ENCODE results near the gene IL12RB2. TPM values are rescaled to one million over a fixed set of nuclear protein-coding genes. Genes with fewer than 3 reads are reported as not detected.

The IL12RB2 gene
- total RNA-seq, 1 donor from 2014 or later = not detected

GRCh38 chr1:67299296-67299695 is 8.4 kb upstream of the IL12RB2 start:
- H3K4me1 Mint-ChIP-seq (ENCODE audit: unreplicated experiment) = no peaks in the 10 kb centered on the region
- TF ChIP-seq CTCF (IDR thresholded peaks at IDR 0.05) = no peak
- H3K36me3 Mint-ChIP-seq (ENCODE audit: unreplicated experiment) = no peaks in the 10 kb centered on the region
- H3K27me3 Mint-ChIP-seq (ENCODE audit: unreplicated experiment) = peaks cover 64% of the 10 kb centered on the region
- H3K9me3 Mint-ChIP-seq (ENCODE audit: unreplicated experiment) = no peaks in the 10 kb centered on the region
- DNase-seq (ENCODE audit: extremely low spot score, unreplicated experiment) = no peak
- no peak overlapping the region for H3K27ac Mint-ChIP-seq (ENCODE audit: unreplicated experiment)
- no peak overlapping the region for H3K4me3 Mint-ChIP-seq (ENCODE audit: unreplicated experiment)

- no peak for TF ChIP-seq CTCF (IDR thresholded peaks at IDR 0.05)
- Mint-ChIP-seq H3K36me3 (ENCODE audit: unreplicated experiment) (no peaks in the 10 kb centered on the region), H3K27ac (ENCODE audit: unreplicated experiment) (no peak overlapping the region), H3K4me3 (ENCODE audit: unreplicated experiment) (no peak overlapping the region), H3K27me3 (ENCODE audit: unreplicated experiment) (peaks cover 73% of the 10 kb centered on the region), H3K9me3 (ENCODE audit: unreplicated experiment) (no peaks in the 10 kb centered on the region), H3K4me1 (ENCODE audit: unreplicated experiment) (no peaks in the 10 kb centered on the region)
- no peak for DNase-seq (ENCODE audit: extremely low spot score, unreplicated experiment)
Observed at GRCh38 chr1:67300561-67300960, 7.1 kb upstream of the IL12RB2 start.

GRCh38 chr1:67304023-67304422 is 3.6 kb upstream of the IL12RB2 start:
- Mint-ChIP-seq H3K27ac (ENCODE audit: unreplicated experiment) (no peak overlapping the region), H3K27me3 (ENCODE audit: unreplicated experiment) (peaks cover 70% of the 10 kb centered on the region)

GRCh38 chr1:67306547-67306946 is 1.1 kb upstream of the IL12RB2 start:
- no peak for DNase-seq (ENCODE audit: extremely low spot score, unreplicated experiment)
- no peak overlapping the region for H3K27ac Mint-ChIP-seq (ENCODE audit: unreplicated experiment)
- no peaks in the 10 kb centered on the region for H3K36me3 Mint-ChIP-seq (ENCODE audit: unreplicated experiment)
- H3K4me3 Mint-ChIP-seq (ENCODE audit: unreplicated experiment) = no peak overlapping the region
- H3K27me3 Mint-ChIP-seq (ENCODE audit: unreplicated experiment) = peaks cover 70% of the 10 kb centered on the region
- H3K9me3 Mint-ChIP-seq (ENCODE audit: unreplicated experiment) = no peaks in the 10 kb centered on the region
- peaks cover 7% of the 10 kb centered on the region for H3K4me1 Mint-ChIP-seq (ENCODE audit: unreplicated experiment)
- TF ChIP-seq CTCF (IDR thresholded peaks at IDR 0.05) = no peak

More at GRCh38 chr1:67304023-67304422, 3.6 kb upstream of the IL12RB2 start:
- no peak for DNase-seq (ENCODE audit: extremely low spot score, unreplicated experiment)
- Mint-ChIP-seq H3K4me3 (ENCODE audit: unreplicated experiment) (no peak overlapping the region), H3K9me3 (ENCODE audit: unreplicated experiment) (no peaks in the 10 kb centered on the region), H3K4me1 (ENCODE audit: unreplicated experiment) (peaks cover 7% of the 10 kb centered on the region), H3K36me3 (ENCODE audit: unreplicated experiment) (no peaks in the 10 kb centered on the region)
- TF ChIP-seq CTCF (IDR thresholded peaks at IDR 0.05) = no peak

GRCh38 chr1:67308136-67308535 is 463 bp downstream of the IL12RB2 start:
- no peak for DNase-seq (ENCODE audit: extremely low spot score, unreplicated experiment)
- Mint-ChIP-seq H3K4me1 (ENCODE audit: unreplicated experiment) (peaks cover 7% of the 10 kb centered on the region), H3K27me3 (ENCODE audit: unreplicated experiment) (peaks cover 69% of the 10 kb centered on the region), H3K4me3 (ENCODE audit: unreplicated experiment) (peak overlapping the region; percentile 38), H3K36me3 (ENCODE audit: unreplicated experiment) (no peaks in the 10 kb centered on the region), H3K9me3 (ENCODE audit: unreplicated experiment) (no peaks in the 10 kb centered on the region), H3K27ac (ENCODE audit: unreplicated experiment) (no peak overlapping the region)
- TF ChIP-seq CTCF (IDR thresholded peaks at IDR 0.05) = no peak

Measured in osteocyte (in vitro differentiated cells).